GM12864 (cell line): Measurements from ENCODE around the gene SCN8A.

ENCODE experiments used
- DNase-seq: peaks from one replicate; pipeline ENCODE4 v3.0.0-alpha.2; 2011; ENCODE audit warnings: low read depth
- H3K4me3 ChIP-seq: 2 replicates; pipeline ENCODE4 v1.5.1; 2011; ENCODE audit warnings: mild to moderate bottlenecking, low read depth, low read length, control low read depth
- CTCF ChIP-seq: IDR thresholded peaks from 2 replicates; pipeline ENCODE4 v1.5.1; 2011; ENCODE audit warnings: low read depth, mild to moderate bottlenecking, moderate library complexity, low read length, control low read depth, inconsistent platforms; ENCODE audit errors: missing control alignments

Gene SCN8A

DNA sequence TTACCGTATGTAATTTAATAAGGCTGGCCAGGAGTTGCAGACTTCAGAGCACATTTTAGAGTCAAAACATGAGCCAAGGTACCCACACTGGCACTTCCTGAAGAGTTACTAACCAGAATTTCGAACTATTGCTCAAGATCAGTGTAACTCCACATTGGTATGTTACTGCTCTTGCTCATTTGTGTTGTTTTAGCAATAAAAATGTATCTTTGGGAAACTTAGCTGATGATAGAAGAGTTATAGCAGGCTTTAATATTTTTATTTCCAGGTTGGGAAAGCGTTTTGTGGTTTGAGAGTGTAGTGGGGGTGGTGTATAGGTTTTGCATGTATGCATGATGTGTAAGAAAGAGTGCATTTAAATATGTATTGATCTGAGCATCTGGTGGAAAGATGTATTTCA lies 96.6 kb downstream of the SCN8A start:
- no peak for DNase-seq
- no peak for TF ChIP-seq CTCF

GRCh38 chr12:51689983-51690382 lies 99.0 kb downstream of the SCN8A start:
- no peak for DNase-seq
- no peak for TF ChIP-seq CTCF

More for the DNA sequence above, 96.6 kb downstream of the SCN8A start:
- no peak overlapping the region for H3K4me3 ChIP-seq

DNA sequence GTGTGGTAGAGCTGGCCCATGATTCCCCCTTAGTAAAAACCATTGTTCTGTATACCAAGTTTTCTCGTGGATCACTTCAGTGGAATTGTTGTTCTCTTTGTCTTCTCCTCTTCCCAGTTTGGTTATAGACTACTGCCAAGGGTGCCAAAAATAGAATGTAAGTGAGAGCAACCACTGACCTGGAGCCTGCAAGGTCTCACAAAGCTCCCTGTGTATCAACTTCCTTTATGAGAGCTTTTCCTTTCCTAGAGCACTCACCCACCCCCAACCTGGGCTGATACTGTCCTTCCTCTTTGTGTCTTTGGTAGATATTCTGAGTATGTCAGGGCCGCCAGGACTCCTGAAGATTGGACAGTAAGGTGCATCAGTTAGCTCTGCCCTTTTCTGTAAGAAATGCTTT lies 101.0 kb downstream of the SCN8A start:
- no peak overlapping the region for H3K4me3 ChIP-seq
- no peak for DNase-seq
- no peak for TF ChIP-seq CTCF

More at GRCh38 chr12:51689983-51690382, 99.0 kb downstream of the SCN8A start:
- no peak overlapping the region for H3K4me3 ChIP-seq

DNA sequence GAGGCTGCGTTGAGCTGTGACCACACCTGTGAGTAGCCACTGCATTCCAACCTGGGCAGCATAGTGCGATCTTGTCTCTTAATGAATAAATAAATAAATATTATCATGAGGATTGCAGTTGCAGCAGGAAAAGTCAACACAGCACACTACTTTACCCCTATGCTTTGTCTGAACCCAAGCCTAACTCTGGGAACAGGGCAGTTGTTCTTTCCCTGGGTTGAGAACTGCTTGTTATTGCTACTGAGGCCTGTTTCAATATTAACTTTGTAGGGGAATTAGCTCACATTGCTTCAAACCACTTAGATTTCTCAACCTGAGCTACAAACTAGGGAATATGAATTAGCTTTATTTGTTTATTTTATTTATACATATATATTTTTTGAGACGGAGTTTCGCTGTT lies 102.5 kb downstream of the SCN8A start:
- no peak overlapping the region for H3K4me3 ChIP-seq
- TF ChIP-seq CTCF, result no peak
- no peak for DNase-seq

- no peak for TF ChIP-seq CTCF
- H3K4me3 ChIP-seq, result no peak overlapping the region
- no peak for DNase-seq
Measured at GRCh38 chr12:51694146-51694545, 103.1 kb downstream of the SCN8A start.

DNA sequence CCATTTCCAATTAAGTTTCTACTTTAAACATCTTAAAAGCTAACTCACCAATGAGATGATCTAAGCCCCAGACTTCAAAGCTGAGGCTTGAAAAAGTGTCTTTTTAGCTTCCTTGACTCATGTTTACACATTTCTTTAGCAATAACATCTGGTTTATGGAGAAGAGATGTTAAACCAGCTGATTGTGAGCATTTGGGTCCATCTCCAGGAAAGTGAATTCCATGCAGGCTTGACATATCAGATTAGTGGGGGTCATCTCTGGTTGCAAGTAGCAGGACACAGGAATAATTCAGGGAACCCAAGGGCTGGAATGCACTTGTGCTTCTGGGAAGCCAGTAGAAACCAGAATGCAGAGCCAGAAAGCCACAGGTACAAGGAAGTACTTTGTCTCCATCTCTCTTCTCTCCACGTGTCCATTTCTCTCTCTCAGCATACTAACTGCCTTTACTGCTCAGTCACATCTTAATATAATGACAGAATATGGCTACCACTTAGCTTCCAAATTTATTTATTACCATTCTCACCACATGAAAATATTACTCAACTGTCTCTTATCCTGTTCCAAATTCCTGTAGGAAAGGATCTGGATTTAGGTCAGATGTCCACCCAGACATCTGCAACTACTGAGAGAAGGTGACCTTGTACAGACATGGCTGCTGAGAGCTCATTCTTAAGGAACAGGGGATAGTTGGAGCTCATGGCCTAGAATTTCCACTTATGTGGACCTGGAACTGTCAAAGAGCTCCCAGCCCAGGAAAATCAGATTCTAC lies 104.4 kb downstream of the SCN8A start:
- DNase-seq, result no peak
- no peak for TF ChIP-seq CTCF

DNA sequence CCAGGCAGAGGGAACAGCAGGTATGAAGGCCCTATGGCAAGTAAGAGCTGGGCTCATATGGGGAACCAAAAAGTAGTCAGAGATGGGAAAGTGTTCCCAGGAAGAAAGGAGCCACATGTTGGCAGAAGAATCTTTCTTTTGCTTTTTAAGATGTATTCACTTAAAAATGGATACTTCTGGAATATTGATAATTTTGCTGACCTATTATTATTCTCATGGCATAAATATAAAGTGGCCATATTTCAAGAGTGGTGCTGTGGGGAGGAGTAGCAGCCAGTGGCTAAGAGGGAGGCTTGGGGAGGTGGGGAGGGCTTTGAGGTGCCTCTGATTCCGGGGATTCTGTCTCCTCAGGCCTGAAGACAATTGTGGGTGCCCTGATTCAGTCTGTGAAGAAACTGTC lies 108.2 kb downstream of the SCN8A start:
- no peak overlapping the region for H3K4me3 ChIP-seq
- TF ChIP-seq CTCF, result no peak
- DNase-seq, result no peak

More for the DNA sequence above, 104.4 kb downstream of the SCN8A start:
- H3K4me3 ChIP-seq, result no peak overlapping the region
